ENCODE data around the gene ATG10. TPM values are rescaled to one million over a fixed set of nuclear protein-coding genes. Genes with fewer than 3 reads are reported as not detected.

The ATG10 gene
- total RNA-seq, 2 donors from 2014 or later: 3.2 to 16.7 TPM

GRCh38 chr5:82167372-82167935 lies 195.6 kb downstream of the ATG10 start:
- Histone ChIP-seq H3K9me3 (no peaks in the 10 kb centered on the region), H3K36me3 (no peaks in the 10 kb centered on the region), H3K4me3 (no peak overlapping the region), H3K27me3 (replicated peaks; ENCODE audit: insufficient read depth) (no peaks in the 10 kb centered on the region), H3K27ac (no peak overlapping the region), H3K4me1 (replicated peaks) (peaks cover 5% of the 10 kb centered on the region)
- intact Hi-C loops (cut with DNase I): loop anchor here (2.0 to 5.0 kb wide), 4 partner anchors 195 to 865 kb away; partner anchors contain the start of genes ATG10, SSBP2 and ZCCHC9
- WGBS: 35% methylated on average over 3 of the region's 3 CpGs
- no peak for DNase-seq (ENCODE audit: low spot score)
- TF ChIP-seq, protein P1, sequence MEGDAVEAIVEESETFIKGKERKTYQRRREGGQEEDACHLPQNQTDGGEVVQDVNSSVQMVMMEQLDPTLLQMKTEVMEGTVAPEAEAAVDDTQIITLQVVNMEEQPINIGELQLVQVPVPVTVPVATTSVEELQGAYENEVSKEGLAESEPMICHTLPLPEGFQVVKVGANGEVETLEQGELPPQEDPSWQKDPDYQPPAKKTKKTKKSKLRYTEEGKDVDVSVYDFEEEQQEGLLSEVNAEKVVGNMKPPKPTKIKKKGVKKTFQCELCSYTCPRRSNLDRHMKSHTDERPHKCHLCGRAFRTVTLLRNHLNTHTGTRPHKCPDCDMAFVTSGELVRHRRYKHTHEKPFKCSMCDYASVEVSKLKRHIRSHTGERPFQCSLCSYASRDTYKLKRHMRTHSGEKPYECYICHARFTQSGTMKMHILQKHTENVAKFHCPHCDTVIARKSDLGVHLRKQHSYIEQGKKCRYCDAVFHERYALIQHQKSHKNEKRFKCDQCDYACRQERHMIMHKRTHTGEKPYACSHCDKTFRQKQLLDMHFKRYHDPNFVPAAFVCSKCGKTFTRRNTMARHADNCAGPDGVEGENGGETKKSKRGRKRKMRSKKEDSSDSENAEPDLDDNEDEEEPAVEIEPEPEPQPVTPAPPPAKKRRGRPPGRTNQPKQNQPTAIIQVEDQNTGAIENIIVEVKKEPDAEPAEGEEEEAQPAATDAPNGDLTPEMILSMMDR (IDR thresholded peaks at IDR 0.05): no peak
- no peak for TF ChIP-seq POLR2AphosphoS5 (IDR thresholded peaks at IDR 0.05)
- no peak for TF ChIP-seq POLR2A (IDR thresholded peaks at IDR 0.05)

- DNase-seq (ENCODE audit: low spot score): no peak
- intact Hi-C loops (cut with DNase I): loop anchor here (5.0 kb wide), 3 partner anchors 196 to 866 kb away; partner anchors contain the start of genes ATG10 and ZCCHC9
- Histone ChIP-seq H3K4me3 (no peak overlapping the region), H3K9me3 (no peaks in the 10 kb centered on the region), H3K27me3 (replicated peaks; ENCODE audit: insufficient read depth) (no peaks in the 10 kb centered on the region), H3K27ac (no peak overlapping the region), H3K36me3 (no peaks in the 10 kb centered on the region), H3K4me1 (replicated peaks) (peaks cover 5% of the 10 kb centered on the region)
- TF ChIP-seq, protein P1 (IDR thresholded peaks at IDR 0.05): no peak
- TF ChIP-seq POLR2AphosphoS5 (IDR thresholded peaks at IDR 0.05): no peak
- no peak for TF ChIP-seq POLR2A (IDR thresholded peaks at IDR 0.05)
Measured at GRCh38 chr5:82168294-82168693, 196.5 kb downstream of the ATG10 start.

GRCh38 chr5:82169892-82170291 lies 198.1 kb downstream of the ATG10 start:
- TF ChIP-seq POLR2AphosphoS5 (IDR thresholded peaks at IDR 0.05) (no peak), POLR2A (IDR thresholded peaks at IDR 0.05) (no peak)
- TF ChIP-seq, protein P1 (IDR thresholded peaks at IDR 0.05): no peak
- WGBS: 96% methylated on average over 1 of the region's 1 CpG
- intact Hi-C loops (cut with DNase I): loop anchor here (5.0 kb wide), 3 partner anchors 198 to 868 kb away; partner anchors contain the start of genes ATG10 and ZCCHC9

DNA sequence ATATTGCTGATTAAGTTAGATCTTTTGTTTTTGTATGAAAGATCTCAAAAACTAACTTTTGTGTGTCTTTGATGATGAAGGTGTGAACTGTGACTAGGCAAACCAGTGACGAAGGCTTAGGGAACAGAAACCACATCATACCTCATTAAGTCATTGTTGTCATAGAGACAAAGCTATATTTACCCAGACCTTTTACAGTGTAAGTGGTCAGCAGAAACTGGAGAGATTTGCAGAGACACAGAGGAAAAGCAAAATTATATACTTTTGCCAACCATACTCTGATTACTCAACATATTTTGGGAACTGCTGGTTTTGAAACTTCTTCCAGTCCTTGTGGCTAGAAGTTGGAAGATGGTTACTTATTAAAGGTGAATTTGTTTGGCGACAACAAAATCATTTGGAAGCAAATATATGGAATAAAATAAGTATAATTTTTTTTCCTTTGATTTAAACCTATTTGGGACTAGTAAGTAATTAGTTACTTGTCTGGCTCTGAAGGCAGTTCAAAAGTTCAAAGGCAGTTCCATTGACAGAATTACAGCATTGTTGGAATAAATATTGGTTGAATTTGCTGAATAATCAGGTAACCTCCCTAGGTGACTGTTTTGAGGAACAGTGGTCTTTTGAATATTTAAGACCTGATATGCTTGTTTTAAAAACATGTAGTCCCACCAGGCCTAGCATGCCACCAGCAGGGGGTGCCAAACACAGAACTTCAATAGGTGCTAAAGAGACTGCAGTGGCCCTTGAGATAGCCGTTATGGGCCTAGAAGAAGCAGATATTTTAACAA lies 202.5 kb downstream of the ATG10 start:
- no peaks in the 10 kb centered on the region for H3K9me3 ChIP-seq
- WGBS: 65% methylated on average over 3 of the region's 3 CpGs

More at GRCh38 chr5:82169892-82170291, 198.1 kb downstream of the ATG10 start:
- Histone ChIP-seq H3K27me3 (replicated peaks; ENCODE audit: insufficient read depth) (no peaks in the 10 kb centered on the region), H3K27ac (no peak overlapping the region), H3K4me1 (replicated peaks) (peaks cover 5% of the 10 kb centered on the region), H3K36me3 (no peaks in the 10 kb centered on the region), H3K4me3 (no peak overlapping the region), H3K9me3 (no peaks in the 10 kb centered on the region)
- DNase-seq (ENCODE audit: low spot score): no peak

More for the DNA sequence above, 202.5 kb downstream of the ATG10 start:
- no peak for TF ChIP-seq POLR2A (IDR thresholded peaks at IDR 0.05)
- TF ChIP-seq, protein P1 (IDR thresholded peaks at IDR 0.05): peak in 2 of 4 experiments; percentile 11 to 38
- intact Hi-C loops (cut with DNase I): no loop called here
- Histone ChIP-seq H3K27me3 (replicated peaks; ENCODE audit: insufficient read depth) (no peaks in the 10 kb centered on the region), H3K4me1 (replicated peaks) (no peaks in the 10 kb centered on the region), H3K27ac (no peak overlapping the region), H3K36me3 (no peaks in the 10 kb centered on the region), H3K4me3 (no peak overlapping the region)
- DNase-seq (ENCODE audit: low spot score): no peak

Data from prostate gland (tissue), 2 donors.